C4-2B (cell line): ENCODE results near the gene IL12RB2.

Experiments used
- CTCF ChIP-seq: fragments of 450-650 bp; conservative IDR thresholded peaks from 2 replicates; pipeline ENCODE4 v1.5.1; 2017; ENCODE audit warnings: mild to moderate bottlenecking
- ZFX ChIP-seq: fragments of 450-650 bp; IDR thresholded peaks from 2 replicates; pipeline ENCODE4 v1.6.1; 2017

GRCh38 chr1:67429528-67430357 lies 122.1 kb downstream of the IL12RB2 start:
- TF ChIP-seq CTCF (no peak), ZFX (no peak)
